K562 (cell line): ENCODE measurements around the gene PDCD5. TPM values are rescaled to one million over a fixed set of nuclear protein-coding genes. Genes with fewer than 3 reads are reported as not detected.

Source experiments
- CCAR2 ChIP-seq: fragments of 200-400 bp; formaldehyde crosslinking; IDR thresholded peaks from 2 replicates; pipeline ENCODE4 v1.6.1; 2017; ENCODE audit warnings: mild to moderate bottlenecking, low read depth, low read length
- FUS ChIP-seq: fragments of 200-400 bp; formaldehyde crosslinking; optimal IDR thresholded peaks from 2 replicates; pipeline ENCODE3; 2017; ENCODE audit warnings: low read depth, low read length
- RAD21 ChIP-seq, 2 experiments: fragments of 250-450 bp in 1 of 2; fragments of 450-650 bp in 1 of 2; sonication (Bioruptor Pico) in 1 of 2; formaldehyde crosslinking in 1 of 2; IDR thresholded peaks in 1 of 2; conservative IDR thresholded peaks in 1 of 2; 2 replicates each; pipeline versions ENCODE4 v1.4.0 to v1.8.0; 2020 to 2022; ENCODE audit warnings: mild to moderate bottlenecking in 2 of 2, moderate library complexity in 1 of 2
- RFX1 ChIP-seq: fragments of 450-650 bp; IDR thresholded peaks from 2 replicates; pipeline ENCODE4 v1.6.1; 2016; ENCODE audit warnings: mild to moderate bottlenecking, moderate library complexity
- polyA plus RNA-seq, 8 experiments: library from polyadenylated mRNA; depleted of rRNA in 4 of 8; stranded (reverse) in 5 of 8; unstranded in 3 of 8; fragments of >200 nt; fragmentation: Nextera tagmentation in 2 of 8; fragmentation: Illumina TruSeq in 1 of 8; extraction: Ambion mirVana in 2 of 8; extraction: Trizol in 1 of 8; gene quantifications; 2 replicates each; pipeline versions ENCODE4 v1.2.1 to v1.2.3, GENCODE V29; 2011 to 2014; ENCODE audit warnings: inconsistent platforms in 1 of 8, missing spikeins in 1 of 8
- total RNA-seq, 7 experiments: library from RNA; depleted of rRNA in 6 of 7; stranded (reverse); fragments of >200 nt in 6 of 7; fragmentation: Illumina TruSeq in 2 of 7; extraction: Trizol in 2 of 7; gene quantifications; 2 replicates each; pipeline versions ENCODE4 v1.2.1 to v1.2.3, GENCODE V29; 2011 to 2021; ENCODE audit warnings: low replicate concordance in 1 of 7
- TF ChIP-seq, protein P1 (sequence below), 2 experiments: fragments of 450-650 bp; formaldehyde crosslinking in 1 of 2; IDR thresholded peaks; 2 replicates each; pipeline versions ENCODE4 v1.4.0 to v1.6.1; 2014 to 2020; ENCODE audit warnings: mild to moderate bottlenecking in 2 of 2, borderline replicate concordance in 1 of 2, low read depth in 1 of 2
- TF ChIP-seq, protein P2 (sequence below): fragments of 200-600 bp; sonication (generic); IDR thresholded peaks from one replicate; pipeline ENCODE4 v1.6.1; 2012; ENCODE audit warnings: mild to moderate bottlenecking, low read depth, low read length, inconsistent platforms

The PDCD5 gene
- total and polyA plus RNA-seq, 9 of the 15 experiments (the other 6 are each of a cell fraction or from before 2014, with no cell fraction given): 122 to 322 (median 269) TPM

DNA sequence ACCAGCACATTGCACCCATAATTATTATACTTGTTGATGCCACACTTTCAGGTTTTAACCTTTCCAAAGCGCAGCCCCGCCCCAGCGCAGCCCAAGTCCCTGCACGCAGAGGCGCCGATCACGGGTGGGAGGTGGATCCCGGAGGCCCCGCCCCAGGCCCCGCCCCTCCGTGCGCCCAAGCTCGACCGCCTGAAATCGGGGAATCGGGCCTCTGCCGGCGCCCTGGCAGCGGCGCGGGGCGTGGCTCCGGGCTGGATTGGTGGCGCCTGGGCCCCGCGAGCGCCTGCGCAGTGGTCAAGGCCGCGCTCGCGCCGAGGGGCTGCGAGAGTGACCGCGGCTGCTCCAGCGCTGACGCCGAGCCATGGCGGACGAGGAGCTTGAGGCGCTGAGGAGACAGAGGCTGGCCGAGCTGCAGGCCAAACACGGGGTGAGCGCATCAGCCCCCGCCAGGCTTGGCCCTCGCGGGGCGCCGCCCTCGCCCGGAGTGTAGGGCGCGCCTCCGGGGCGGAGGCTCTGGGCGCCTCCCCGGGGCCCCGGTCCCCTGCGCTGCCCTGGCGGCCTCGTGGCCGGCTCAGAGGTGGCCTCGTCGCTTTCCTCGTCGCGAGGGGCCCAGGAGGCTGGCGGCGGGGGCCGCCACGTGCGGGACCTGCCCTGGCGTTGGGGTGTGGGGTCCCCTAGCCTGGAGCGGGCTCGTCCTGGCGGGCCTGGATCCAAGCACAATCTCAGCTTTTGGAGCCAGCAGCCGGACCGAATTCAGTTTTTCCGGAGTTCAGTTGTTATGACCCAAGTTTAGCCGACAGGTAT, at the start of gene PDCD5 (continued):
- TF ChIP-seq, protein P1, sequence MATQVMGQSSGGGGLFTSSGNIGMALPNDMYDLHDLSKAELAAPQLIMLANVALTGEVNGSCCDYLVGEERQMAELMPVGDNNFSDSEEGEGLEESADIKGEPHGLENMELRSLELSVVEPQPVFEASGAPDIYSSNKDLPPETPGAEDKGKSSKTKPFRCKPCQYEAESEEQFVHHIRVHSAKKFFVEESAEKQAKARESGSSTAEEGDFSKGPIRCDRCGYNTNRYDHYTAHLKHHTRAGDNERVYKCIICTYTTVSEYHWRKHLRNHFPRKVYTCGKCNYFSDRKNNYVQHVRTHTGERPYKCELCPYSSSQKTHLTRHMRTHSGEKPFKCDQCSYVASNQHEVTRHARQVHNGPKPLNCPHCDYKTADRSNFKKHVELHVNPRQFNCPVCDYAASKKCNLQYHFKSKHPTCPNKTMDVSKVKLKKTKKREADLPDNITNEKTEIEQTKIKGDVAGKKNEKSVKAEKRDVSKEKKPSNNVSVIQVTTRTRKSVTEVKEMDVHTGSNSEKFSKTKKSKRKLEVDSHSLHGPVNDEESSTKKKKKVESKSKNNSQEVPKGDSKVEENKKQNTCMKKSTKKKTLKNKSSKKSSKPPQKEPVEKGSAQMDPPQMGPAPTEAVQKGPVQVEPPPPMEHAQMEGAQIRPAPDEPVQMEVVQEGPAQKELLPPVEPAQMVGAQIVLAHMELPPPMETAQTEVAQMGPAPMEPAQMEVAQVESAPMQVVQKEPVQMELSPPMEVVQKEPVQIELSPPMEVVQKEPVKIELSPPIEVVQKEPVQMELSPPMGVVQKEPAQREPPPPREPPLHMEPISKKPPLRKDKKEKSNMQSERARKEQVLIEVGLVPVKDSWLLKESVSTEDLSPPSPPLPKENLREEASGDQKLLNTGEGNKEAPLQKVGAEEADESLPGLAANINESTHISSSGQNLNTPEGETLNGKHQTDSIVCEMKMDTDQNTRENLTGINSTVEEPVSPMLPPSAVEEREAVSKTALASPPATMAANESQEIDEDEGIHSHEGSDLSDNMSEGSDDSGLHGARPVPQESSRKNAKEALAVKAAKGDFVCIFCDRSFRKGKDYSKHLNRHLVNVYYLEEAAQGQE (IDR thresholded peaks at IDR 0.05; ENCODE audit: borderline replicate concordance): peak; percentile 96
- TF ChIP-seq, protein P1 (CRISPR knock-in tag; IDR thresholded peaks at IDR 0.05; ENCODE audit: low read depth): 0 out of 2 replicates have a peak, but pooled peaks have one; percentile 36
- no peak for TF ChIP-seq RAD21 (CRISPR knock-in tag; conservative IDR thresholded peaks at IDR 0.05 in 1 of 2, IDR thresholded peaks at IDR 0.05 in 1 of 2)
- TF ChIP-seq RFX1: no peak
- TF ChIP-seq CCAR2: no peak
- no peak for TF ChIP-seq FUS
- TF ChIP-seq, protein P2, sequence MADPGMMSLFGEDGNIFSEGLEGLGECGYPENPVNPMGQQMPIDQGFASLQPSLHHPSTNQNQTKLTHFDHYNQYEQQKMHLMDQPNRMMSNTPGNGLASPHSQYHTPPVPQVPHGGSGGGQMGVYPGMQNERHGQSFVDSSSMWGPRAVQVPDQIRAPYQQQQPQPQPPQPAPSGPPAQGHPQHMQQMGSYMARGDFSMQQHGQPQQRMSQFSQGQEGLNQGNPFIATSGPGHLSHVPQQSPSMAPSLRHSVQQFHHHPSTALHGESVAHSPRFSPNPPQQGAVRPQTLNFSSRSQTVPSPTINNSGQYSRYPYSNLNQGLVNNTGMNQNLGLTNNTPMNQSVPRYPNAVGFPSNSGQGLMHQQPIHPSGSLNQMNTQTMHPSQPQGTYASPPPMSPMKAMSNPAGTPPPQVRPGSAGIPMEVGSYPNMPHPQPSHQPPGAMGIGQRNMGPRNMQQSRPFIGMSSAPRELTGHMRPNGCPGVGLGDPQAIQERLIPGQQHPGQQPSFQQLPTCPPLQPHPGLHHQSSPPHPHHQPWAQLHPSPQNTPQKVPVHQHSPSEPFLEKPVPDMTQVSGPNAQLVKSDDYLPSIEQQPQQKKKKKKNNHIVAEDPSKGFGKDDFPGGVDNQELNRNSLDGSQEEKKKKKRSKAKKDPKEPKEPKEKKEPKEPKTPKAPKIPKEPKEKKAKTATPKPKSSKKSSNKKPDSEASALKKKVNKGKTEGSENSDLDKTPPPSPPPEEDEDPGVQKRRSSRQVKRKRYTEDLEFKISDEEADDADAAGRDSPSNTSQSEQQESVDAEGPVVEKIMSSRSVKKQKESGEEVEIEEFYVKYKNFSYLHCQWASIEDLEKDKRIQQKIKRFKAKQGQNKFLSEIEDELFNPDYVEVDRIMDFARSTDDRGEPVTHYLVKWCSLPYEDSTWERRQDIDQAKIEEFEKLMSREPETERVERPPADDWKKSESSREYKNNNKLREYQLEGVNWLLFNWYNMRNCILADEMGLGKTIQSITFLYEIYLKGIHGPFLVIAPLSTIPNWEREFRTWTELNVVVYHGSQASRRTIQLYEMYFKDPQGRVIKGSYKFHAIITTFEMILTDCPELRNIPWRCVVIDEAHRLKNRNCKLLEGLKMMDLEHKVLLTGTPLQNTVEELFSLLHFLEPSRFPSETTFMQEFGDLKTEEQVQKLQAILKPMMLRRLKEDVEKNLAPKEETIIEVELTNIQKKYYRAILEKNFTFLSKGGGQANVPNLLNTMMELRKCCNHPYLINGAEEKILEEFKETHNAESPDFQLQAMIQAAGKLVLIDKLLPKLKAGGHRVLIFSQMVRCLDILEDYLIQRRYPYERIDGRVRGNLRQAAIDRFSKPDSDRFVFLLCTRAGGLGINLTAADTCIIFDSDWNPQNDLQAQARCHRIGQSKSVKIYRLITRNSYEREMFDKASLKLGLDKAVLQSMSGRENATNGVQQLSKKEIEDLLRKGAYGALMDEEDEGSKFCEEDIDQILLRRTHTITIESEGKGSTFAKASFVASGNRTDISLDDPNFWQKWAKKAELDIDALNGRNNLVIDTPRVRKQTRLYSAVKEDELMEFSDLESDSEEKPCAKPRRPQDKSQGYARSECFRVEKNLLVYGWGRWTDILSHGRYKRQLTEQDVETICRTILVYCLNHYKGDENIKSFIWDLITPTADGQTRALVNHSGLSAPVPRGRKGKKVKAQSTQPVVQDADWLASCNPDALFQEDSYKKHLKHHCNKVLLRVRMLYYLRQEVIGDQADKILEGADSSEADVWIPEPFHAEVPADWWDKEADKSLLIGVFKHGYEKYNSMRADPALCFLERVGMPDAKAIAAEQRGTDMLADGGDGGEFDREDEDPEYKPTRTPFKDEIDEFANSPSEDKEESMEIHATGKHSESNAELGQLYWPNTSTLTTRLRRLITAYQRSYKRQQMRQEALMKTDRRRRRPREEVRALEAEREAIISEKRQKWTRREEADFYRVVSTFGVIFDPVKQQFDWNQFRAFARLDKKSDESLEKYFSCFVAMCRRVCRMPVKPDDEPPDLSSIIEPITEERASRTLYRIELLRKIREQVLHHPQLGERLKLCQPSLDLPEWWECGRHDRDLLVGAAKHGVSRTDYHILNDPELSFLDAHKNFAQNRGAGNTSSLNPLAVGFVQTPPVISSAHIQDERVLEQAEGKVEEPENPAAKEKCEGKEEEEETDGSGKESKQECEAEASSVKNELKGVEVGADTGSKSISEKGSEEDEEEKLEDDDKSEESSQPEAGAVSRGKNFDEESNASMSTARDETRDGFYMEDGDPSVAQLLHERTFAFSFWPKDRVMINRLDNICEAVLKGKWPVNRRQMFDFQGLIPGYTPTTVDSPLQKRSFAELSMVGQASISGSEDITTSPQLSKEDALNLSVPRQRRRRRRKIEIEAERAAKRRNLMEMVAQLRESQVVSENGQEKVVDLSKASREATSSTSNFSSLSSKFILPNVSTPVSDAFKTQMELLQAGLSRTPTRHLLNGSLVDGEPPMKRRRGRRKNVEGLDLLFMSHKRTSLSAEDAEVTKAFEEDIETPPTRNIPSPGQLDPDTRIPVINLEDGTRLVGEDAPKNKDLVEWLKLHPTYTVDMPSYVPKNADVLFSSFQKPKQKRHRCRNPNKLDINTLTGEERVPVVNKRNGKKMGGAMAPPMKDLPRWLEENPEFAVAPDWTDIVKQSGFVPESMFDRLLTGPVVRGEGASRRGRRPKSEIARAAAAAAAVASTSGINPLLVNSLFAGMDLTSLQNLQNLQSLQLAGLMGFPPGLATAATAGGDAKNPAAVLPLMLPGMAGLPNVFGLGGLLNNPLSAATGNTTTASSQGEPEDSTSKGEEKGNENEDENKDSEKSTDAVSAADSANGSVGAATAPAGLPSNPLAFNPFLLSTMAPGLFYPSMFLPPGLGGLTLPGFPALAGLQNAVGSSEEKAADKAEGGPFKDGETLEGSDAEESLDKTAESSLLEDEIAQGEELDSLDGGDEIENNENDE: no peak
